NCI-H2107 treated with DMSO at 0.1 percent for 48 hours (cell line): Measurements from ENCODE around the gene KRT72.
"Not testable (repeated sequence)": the region's sequence is repeated elsewhere in the genome, so short reads cannot be mapped to it uniquely, and the experiment has no call there.

Experiments used
- DNase-seq: peaks from one replicate; lab custom pipeline; 2025; ENCODE audit not compliant: unreplicated experiment; lab: John Stamatoyannopoulos, UW

KRT72 gene

GRCh38 chr12:52608161-52608560 lies 6.9 kb upstream of the KRT72 start:
- no peak for DNase-seq

GRCh38 chr12:52607314-52607713 lies 6.1 kb upstream of the KRT72 start:
- DNase-seq = no peak

- no peak for DNase-seq
Measured at GRCh38 chr12:52606581-52607218, 5.4 kb upstream of the KRT72 start.

- DNase-seq = no peak
Measured at GRCh38 chr12:52606096-52606495, 4.8 kb upstream of the KRT72 start.

- DNase-seq = no peak
Measured at GRCh38 chr12:52605542-52605941, 4.3 kb upstream of the KRT72 start.

- DNase-seq = no peak
Measured at GRCh38 chr12:52604859-52605258, 3.6 kb upstream of the KRT72 start.

GRCh38 chr12:52603314-52603713 lies 2.1 kb upstream of the KRT72 start:
- no peak for DNase-seq

GRCh38 chr12:52602552-52602951 lies 1.3 kb upstream of the KRT72 start:
- no peak for DNase-seq

GRCh38 chr12:52601671-52602070 lies 408 bp upstream of the KRT72 start:
- no peak for DNase-seq

- DNase-seq = no peak
Measured at GRCh38 chr12:52600475-52600874, 788 bp downstream of the KRT72 start.

- no peak for DNase-seq
Measured at GRCh38 chr12:52600071-52600470, 1.2 kb downstream of the KRT72 start.

- DNase-seq = no peak
Measured at GRCh38 chr12:52598966-52599365, 2.3 kb downstream of the KRT72 start.

GRCh38 chr12:52594237-52594636 lies 7.0 kb downstream of the KRT72 start:
- DNase-seq = not testable (repeated sequence)

- no peak for DNase-seq
Measured at GRCh38 chr12:52591521-52591920, 9.7 kb downstream of the KRT72 start.

- DNase-seq = no peak
Measured at GRCh38 chr12:52590021-52590420, 11.2 kb downstream of the KRT72 start.

- no peak for DNase-seq
Measured at GRCh38 chr12:52587563-52587962, 13.7 kb downstream of the KRT72 start.

GRCh38 chr12:52585946-52586345 lies 15.3 kb downstream of the KRT72 start:
- no peak for DNase-seq

GRCh38 chr12:52585066-52585465 lies 16.2 kb downstream of the KRT72 start:
- DNase-seq = no peak

GRCh38 chr12:52584156-52584682 lies 17.0 kb downstream of the KRT72 start:
- DNase-seq = no peak

- DNase-seq = peak; percentile 78
Measured at GRCh38 chr12:52582971-52583456, 18.2 kb downstream of the KRT72 start.

- DNase-seq = no peak
Measured at GRCh38 chr12:52582486-52582885, 18.8 kb downstream of the KRT72 start.

GRCh38 chr12:52581481-52581880 lies 19.8 kb downstream of the KRT72 start:
- peak; percentile 56 for DNase-seq

GRCh38 chr12:52581066-52581465 lies 20.2 kb downstream of the KRT72 start:
- DNase-seq = no peak
